ENCODE results near the gene DYNLT4.

Gene DYNLT4

GRCh38 chr1:44788120-44788860 lies 18.9 kb downstream of the DYNLT4 start, which contains the start of gene BEST4:
Gene BEST4, minus strand, starts transcription at chr1:44788170. Its CDS starts 465 bp downstream, at chr1:44787705.
- ATAC-seq = no peak
- TF ChIP-seq GLIS3 (CRISPR knock-in tag; IDR thresholded peaks at IDR 0.05) (no peak), ZFP30 (CRISPR knock-in tag; IDR thresholded peaks at IDR 0.05) (no peak), TOX (CRISPR knock-in tag; IDR thresholded peaks at IDR 0.05; ENCODE audit: borderline replicate concordance) (no peak), ZC3H10 (CRISPR knock-in tag; IDR thresholded peaks at IDR 0.05) (no peak), ZNF8 (CRISPR knock-in tag; IDR thresholded peaks at IDR 0.05) (no peak), ZFP3 (CRISPR knock-in tag; IDR thresholded peaks at IDR 0.05) (no peak), BACH2 (CRISPR knock-in tag; IDR thresholded peaks at IDR 0.05; ENCODE audit: borderline replicate concordance) (no peak), ISL1 (CRISPR knock-in tag; IDR thresholded peaks at IDR 0.05) (no peak), ESRRG (CRISPR knock-in tag; IDR thresholded peaks at IDR 0.05) (no peak), ZNF70 (CRISPR knock-in tag; IDR thresholded peaks at IDR 0.05) (no peak), ZNF565 (CRISPR knock-in tag; conservative IDR thresholded peaks at IDR 0.05; ENCODE audit: low read depth) (no peak)
- TF ChIP-seq, protein P1, sequence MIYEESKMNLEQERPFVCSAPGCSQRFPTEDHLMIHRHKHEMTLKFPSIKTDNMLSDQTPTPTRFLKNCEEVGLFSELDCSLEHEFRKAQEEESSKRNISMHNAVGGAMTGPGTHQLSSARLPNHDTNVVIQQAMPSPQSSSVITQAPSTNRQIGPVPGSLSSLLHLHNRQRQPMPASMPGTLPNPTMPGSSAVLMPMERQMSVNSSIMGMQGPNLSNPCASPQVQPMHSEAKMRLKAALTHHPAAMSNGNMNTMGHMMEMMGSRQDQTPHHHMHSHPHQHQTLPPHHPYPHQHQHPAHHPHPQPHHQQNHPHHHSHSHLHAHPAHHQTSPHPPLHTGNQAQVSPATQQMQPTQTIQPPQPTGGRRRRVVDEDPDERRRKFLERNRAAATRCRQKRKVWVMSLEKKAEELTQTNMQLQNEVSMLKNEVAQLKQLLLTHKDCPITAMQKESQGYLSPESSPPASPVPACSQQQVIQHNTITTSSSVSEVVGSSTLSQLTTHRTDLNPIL (CRISPR knock-in tag; IDR thresholded peaks at IDR 0.05; ENCODE audit: low read depth) = no peak
- TF ChIP-seq, protein P2, sequence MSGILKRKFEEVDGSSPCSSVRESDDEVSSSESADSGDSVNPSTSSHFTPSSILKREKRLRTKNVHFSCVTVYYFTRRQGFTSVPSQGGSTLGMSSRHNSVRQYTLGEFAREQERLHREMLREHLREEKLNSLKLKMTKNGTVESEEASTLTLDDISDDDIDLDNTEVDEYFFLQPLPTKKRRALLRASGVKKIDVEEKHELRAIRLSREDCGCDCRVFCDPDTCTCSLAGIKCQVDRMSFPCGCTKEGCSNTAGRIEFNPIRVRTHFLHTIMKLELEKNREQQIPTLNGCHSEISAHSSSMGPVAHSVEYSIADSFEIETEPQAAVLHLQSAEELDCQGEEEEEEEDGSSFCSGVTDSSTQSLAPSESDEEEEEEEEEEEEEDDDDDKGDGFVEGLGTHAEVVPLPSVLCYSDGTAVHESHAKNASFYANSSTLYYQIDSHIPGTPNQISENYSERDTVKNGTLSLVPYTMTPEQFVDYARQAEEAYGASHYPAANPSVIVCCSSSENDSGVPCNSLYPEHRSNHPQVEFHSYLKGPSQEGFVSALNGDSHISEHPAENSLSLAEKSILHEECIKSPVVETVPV (CRISPR knock-in tag; IDR thresholded peaks at IDR 0.05) = no peak
- TF ChIP-seq, protein P3, sequence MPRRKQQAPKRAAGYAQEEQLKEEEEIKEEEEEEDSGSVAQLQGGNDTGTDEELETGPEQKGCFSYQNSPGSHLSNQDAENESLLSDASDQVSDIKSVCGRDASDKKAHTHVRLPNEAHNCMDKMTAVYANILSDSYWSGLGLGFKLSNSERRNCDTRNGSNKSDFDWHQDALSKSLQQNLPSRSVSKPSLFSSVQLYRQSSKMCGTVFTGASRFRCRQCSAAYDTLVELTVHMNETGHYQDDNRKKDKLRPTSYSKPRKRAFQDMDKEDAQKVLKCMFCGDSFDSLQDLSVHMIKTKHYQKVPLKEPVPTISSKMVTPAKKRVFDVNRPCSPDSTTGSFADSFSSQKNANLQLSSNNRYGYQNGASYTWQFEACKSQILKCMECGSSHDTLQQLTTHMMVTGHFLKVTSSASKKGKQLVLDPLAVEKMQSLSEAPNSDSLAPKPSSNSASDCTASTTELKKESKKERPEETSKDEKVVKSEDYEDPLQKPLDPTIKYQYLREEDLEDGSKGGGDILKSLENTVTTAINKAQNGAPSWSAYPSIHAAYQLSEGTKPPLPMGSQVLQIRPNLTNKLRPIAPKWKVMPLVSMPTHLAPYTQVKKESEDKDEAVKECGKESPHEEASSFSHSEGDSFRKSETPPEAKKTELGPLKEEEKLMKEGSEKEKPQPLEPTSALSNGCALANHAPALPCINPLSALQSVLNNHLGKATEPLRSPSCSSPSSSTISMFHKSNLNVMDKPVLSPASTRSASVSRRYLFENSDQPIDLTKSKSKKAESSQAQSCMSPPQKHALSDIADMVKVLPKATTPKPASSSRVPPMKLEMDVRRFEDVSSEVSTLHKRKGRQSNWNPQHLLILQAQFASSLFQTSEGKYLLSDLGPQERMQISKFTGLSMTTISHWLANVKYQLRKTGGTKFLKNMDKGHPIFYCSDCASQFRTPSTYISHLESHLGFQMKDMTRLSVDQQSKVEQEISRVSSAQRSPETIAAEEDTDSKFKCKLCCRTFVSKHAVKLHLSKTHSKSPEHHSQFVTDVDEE (CRISPR knock-in tag; IDR thresholded peaks at IDR 0.05) = no peak

DNA sequence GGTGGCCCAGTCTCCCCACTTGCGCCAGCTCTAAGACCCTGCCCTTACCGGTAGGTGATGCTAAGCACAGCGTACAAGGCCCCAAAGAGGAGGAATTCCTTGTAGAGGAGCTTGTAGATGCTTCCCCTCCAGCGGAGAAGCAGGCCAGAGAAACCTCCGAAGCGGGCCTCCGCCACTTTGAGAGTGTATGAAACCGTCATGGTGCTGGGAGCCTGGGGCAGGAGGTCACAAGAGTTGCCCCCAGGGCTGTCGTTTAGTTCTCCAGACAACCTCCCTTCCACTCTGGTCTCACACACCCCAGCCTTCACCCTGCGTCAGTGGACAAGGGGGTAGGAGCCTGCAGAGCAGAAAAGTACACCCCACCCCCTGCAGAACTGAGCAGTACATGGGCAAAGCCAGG lies 19.6 kb downstream of the DYNLT4 start:
- ATAC-seq = no peak
- TF ChIP-seq, protein P1 (CRISPR knock-in tag; IDR thresholded peaks at IDR 0.05; ENCODE audit: low read depth) = no peak
- TF ChIP-seq PPARA (CRISPR knock-in tag; IDR thresholded peaks at IDR 0.05; ENCODE audit: borderline replicate concordance) = no peak
- TF ChIP-seq ISL1 (CRISPR knock-in tag; IDR thresholded peaks at IDR 0.05) = no peak
- no peak for TF ChIP-seq OSR1 (CRISPR knock-in tag; IDR thresholded peaks at IDR 0.05)
- TF ChIP-seq ZNF8 (CRISPR knock-in tag; IDR thresholded peaks at IDR 0.05) = no peak
- TF ChIP-seq RARB (CRISPR knock-in tag; IDR thresholded peaks at IDR 0.05) = no peak
- TF ChIP-seq, protein P4, sequence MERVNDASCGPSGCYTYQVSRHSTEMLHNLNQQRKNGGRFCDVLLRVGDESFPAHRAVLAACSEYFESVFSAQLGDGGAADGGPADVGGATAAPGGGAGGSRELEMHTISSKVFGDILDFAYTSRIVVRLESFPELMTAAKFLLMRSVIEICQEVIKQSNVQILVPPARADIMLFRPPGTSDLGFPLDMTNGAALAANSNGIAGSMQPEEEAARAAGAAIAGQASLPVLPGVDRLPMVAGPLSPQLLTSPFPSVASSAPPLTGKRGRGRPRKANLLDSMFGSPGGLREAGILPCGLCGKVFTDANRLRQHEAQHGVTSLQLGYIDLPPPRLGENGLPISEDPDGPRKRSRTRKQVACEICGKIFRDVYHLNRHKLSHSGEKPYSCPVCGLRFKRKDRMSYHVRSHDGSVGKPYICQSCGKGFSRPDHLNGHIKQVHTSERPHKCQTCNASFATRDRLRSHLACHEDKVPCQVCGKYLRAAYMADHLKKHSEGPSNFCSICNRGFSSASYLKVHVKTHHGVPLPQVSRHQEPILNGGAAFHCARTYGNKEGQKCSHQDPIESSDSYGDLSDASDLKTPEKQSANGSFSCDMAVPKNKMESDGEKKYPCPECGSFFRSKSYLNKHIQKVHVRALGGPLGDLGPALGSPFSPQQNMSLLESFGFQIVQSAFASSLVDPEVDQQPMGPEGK (CRISPR knock-in tag; IDR thresholded peaks at IDR 0.05; ENCODE audit: borderline replicate concordance) = no peak
- TF ChIP-seq ESRRG (CRISPR knock-in tag; IDR thresholded peaks at IDR 0.05) = no peak
- TF ChIP-seq, protein P2 (CRISPR knock-in tag; IDR thresholded peaks at IDR 0.05) = no peak

All from SK-N-SH treated with all-trans-retinoic acid at 6 μM for 48 hours (cell line).